ENCODE measurements around the gene SLC22A23. TPM values are rescaled to one million over a fixed set of nuclear protein-coding genes. Genes with fewer than 3 reads are reported as not detected.

Gene SLC22A23
- total RNA-seq, 4 donors from 2014 or later, result 16.6 to 21.8 (median 17.6) TPM

DNA sequence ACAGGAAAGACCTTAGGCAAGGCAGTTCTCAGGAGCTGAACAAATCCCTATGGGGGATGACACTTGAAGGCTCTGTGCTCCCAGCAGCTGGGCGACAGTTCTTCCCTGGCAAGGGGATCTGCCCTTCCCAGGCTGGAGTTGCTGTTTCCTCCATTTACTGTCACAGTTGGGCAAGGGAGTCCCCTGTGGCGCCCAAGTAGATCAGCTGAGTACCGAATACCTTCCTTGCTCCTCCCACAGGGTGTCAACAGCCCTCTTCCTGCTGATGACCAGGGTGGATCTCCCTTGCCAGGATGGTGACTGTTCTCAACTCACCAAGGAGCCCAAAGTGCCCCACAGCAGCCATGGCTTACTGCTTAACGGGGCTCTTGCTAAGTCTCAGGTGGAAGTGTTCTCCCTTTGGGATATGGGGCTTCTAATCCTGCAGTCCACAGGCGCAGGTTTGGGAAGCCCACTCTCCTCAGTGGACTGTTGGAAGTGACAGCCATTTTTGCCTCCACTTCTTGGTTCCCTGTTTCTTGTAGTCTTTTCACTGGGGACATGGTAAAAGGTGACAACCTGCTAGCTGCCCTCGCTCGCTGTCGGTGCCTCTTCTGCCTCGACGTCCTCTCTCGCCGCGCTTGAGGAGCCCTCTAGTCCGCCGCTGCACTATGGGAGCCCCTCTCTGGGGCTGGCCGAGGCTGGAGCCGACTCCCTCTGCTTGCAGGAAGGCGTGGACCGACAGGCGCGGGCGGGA is 203.8 kb downstream of the SLC22A23 start:
- 94 to 95% methylated on average over 21 to 22 of the region's 22 CpGs for WGBS, 2 donors
- no peak for DNase-seq
- intact Hi-C loops (cut with DNase I), result loop anchor here (5.0 kb wide), 1 partner anchor 126 kb away; no protein-coding TSS in a partner anchor

DNA sequence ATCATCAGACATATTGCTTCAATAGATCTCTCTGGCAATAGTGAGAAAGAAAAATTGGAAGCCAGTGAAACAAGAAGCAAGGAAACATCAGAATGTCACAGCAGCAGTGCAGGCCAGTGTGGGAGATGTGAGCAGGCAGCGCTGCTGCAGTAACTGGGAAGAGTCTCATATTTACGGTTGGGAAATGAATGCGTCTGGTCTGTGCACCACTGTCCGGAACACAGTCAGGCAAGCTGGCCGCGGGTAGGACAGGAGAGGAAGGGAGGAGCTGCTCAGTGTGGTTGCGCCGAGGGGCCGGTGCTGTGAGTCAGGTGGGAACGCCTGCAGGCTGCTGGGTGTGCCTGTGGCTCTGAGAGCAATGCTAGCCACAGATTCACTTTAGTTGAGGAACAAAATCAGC is 204.5 kb downstream of the SLC22A23 start:
- intact Hi-C loops (cut with DNase I), result loop anchor here (5.0 kb wide), 1 partner anchor 125 kb away; no protein-coding TSS in a partner anchor
- DNase-seq, result no peak
- no peaks in the 10 kb centered on the region for H3K36me3 ChIP-seq
- no peak overlapping the region for H3K27ac ChIP-seq
- peaks cover 0 to 7% of the 10 kb centered on the region in 2 donors for H3K4me1 ChIP-seq
- H3K4me3 ChIP-seq (replicated peaks in 1 of 3), result no peak overlapping the region
- WGBS, 2 donors, result 87 to 91% methylated on average over 10 of the region's 10 CpGs
- no peaks in the 10 kb centered on the region for H3K9me3 ChIP-seq
- TF ChIP-seq POLR2A (IDR thresholded peaks at IDR 0.05), result no peak
- TF ChIP-seq, protein P1, sequence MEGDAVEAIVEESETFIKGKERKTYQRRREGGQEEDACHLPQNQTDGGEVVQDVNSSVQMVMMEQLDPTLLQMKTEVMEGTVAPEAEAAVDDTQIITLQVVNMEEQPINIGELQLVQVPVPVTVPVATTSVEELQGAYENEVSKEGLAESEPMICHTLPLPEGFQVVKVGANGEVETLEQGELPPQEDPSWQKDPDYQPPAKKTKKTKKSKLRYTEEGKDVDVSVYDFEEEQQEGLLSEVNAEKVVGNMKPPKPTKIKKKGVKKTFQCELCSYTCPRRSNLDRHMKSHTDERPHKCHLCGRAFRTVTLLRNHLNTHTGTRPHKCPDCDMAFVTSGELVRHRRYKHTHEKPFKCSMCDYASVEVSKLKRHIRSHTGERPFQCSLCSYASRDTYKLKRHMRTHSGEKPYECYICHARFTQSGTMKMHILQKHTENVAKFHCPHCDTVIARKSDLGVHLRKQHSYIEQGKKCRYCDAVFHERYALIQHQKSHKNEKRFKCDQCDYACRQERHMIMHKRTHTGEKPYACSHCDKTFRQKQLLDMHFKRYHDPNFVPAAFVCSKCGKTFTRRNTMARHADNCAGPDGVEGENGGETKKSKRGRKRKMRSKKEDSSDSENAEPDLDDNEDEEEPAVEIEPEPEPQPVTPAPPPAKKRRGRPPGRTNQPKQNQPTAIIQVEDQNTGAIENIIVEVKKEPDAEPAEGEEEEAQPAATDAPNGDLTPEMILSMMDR (IDR thresholded peaks at IDR 0.05), result no peak
- H3K27me3 ChIP-seq, result no peaks in the 10 kb centered on the region

More for the DNA sequence above, 203.8 kb downstream of the SLC22A23 start:
- H3K4me3 ChIP-seq (replicated peaks in 1 of 3), result no peak overlapping the region
- TF ChIP-seq POLR2A (IDR thresholded peaks at IDR 0.05), result no peak
- TF ChIP-seq, protein P1 (IDR thresholded peaks at IDR 0.05), result no peak
- H3K36me3 ChIP-seq, result no peaks in the 10 kb centered on the region
- no peaks in the 10 kb centered on the region for H3K9me3 ChIP-seq
- peaks cover 0 to 4% of the 10 kb centered on the region in 2 donors for H3K4me1 ChIP-seq
- H3K27me3 ChIP-seq, result no peaks in the 10 kb centered on the region
- no peak overlapping the region for H3K27ac ChIP-seq

DNA sequence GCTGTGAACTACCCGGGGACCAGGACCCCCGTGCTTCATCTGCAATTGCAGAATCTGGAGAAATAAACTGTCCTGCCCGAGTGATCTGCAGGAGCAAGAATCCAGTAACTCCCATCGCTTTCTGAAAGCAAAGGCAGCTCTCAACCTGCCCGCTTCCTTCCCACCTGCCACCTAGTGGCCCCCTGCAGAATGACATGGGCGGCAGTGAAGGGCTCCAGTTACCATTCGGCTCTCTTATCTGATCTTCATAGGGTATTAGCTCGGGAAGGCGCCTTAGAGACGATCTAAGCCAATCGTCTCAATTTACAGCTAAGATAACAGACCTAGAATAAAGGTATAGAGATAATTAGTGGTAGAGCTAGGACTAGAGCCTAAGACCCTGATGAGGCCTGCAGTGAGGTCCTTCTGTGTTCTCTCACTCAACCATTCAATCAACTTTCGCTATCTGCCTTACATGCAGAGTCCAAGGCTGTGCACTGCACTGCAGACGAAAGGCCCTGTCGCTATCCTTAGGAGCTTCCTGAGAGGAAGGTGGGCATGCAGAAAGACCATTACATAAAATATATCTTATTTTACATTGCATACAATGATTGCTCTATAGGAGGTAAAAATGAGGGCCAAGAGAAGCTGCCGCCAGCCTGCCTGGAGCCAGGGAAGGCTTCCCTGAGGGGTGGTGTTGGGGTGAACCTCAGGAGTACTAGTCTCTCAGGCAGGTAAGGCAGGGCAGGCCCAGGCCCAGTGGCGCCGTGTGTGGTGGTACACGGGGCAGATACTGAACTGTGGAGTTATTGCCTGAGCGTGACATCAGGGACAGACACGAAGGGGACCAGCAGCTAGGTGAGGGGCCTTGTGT is 205.2 kb downstream of the SLC22A23 start:
- Histone ChIP-seq H3K4me3 (replicated peaks in 1 of 3) (no peak overlapping the region), H3K27ac (no peak overlapping the region), H3K9me3 (no peaks in the 10 kb centered on the region), H3K36me3 (no peaks in the 10 kb centered on the region), H3K27me3 (no peaks in the 10 kb centered on the region), H3K4me1 (peaks cover 0 to 7% of the 10 kb centered on the region in 2 donors)
- intact Hi-C loops (cut with DNase I), result loop anchor here (5.0 kb wide), 1 partner anchor 124 kb away; no protein-coding TSS in a partner anchor
- peak; percentile 77 to 84 for DNase-seq
- WGBS, 2 donors, result 36% methylated on average over 20 of the region's 20 CpGs
- TF ChIP-seq, protein P1 (IDR thresholded peaks at IDR 0.05), result peak; percentile 90 to 98 (median 96)
- TF ChIP-seq POLR2A (IDR thresholded peaks at IDR 0.05), result no peak

DNA sequence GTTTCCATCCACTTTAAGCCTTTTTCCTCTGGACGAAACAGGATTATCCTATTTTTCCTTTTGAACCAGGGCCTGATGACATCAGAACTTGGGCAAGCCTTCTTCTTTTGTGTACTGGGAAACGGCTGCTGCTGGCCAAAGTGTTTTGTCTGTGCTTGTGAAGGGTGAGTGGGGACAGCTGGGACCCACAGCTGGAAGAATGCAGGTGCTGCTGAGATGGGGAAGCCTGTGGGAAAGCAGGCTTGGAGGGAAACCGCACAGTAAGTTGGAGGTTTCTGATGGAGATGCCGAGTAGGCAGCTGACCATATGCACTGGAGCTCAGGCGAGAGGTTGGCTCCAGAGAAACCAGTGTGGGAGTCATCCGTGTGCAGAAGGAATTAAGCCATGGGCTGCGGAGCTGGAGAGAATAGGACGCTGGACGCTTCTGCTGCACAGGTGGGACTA is 206.6 kb downstream of the SLC22A23 start:
- H3K4me3 ChIP-seq (replicated peaks in 1 of 3), result no peak overlapping the region
- H3K9me3 ChIP-seq, result no peaks in the 10 kb centered on the region
- no peak overlapping the region for H3K27ac ChIP-seq
- peaks cover 0 to 7% of the 10 kb centered on the region in 2 donors for H3K4me1 ChIP-seq
- intact Hi-C loops (cut with DNase I), result loop anchor here (5.0 kb wide), 1 partner anchor 123 kb away; no protein-coding TSS in a partner anchor
- no peaks in the 10 kb centered on the region for H3K27me3 ChIP-seq
- no peaks in the 10 kb centered on the region for H3K36me3 ChIP-seq
- WGBS, 2 donors, result 84 to 90% methylated on average over 9 of the region's 9 CpGs
- DNase-seq, result no peak
- TF ChIP-seq, protein P1 (IDR thresholded peaks at IDR 0.05), result no peak
- TF ChIP-seq POLR2A (IDR thresholded peaks at IDR 0.05), result no peak
